BLaER1 (cell line): Measurements from ENCODE around the gene PDCD6IP.

Experiments
- H3K27ac ChIP-seq: shearing (Covaris generic); formaldehyde crosslinking; 2 replicates; pipeline ENCODE4 v1.8.1; 2022
- H3K27me3 ChIP-seq: shearing (Covaris generic); formaldehyde crosslinking; 2 replicates; pipeline ENCODE4 v1.8.1; 2022
- H3K36me3 ChIP-seq: shearing (Covaris generic); formaldehyde crosslinking; 2 replicates; pipeline ENCODE4 v1.8.1; 2022
- H3K4me1 ChIP-seq: shearing (Covaris generic); formaldehyde crosslinking; 2 replicates; pipeline ENCODE4 v1.8.1; 2022
- H3K4me2 ChIP-seq: shearing (Covaris generic); formaldehyde crosslinking; 2 replicates; pipeline ENCODE4 v1.8.1; 2022
- H3K4me3 ChIP-seq: shearing (Covaris generic); formaldehyde crosslinking; 2 replicates; pipeline ENCODE4 v1.8.1; 2022
- H3K9ac ChIP-seq: shearing (Covaris generic); formaldehyde crosslinking; 2 replicates; pipeline ENCODE4 v1.8.1; 2022
- H3K9me3 ChIP-seq: shearing (Covaris generic); formaldehyde crosslinking; 2 replicates; pipeline ENCODE4 v1.8.1; 2022
- H4K20me1 ChIP-seq: shearing (Covaris generic); formaldehyde crosslinking; 2 replicates; pipeline ENCODE4 v1.8.1; 2022
- Cebpa-rat ChIP-seq: shearing (Covaris generic); IDR thresholded peaks from 2 replicates; pipeline ENCODE4 v1.8.1; 2022

PDCD6IP gene

DNA sequence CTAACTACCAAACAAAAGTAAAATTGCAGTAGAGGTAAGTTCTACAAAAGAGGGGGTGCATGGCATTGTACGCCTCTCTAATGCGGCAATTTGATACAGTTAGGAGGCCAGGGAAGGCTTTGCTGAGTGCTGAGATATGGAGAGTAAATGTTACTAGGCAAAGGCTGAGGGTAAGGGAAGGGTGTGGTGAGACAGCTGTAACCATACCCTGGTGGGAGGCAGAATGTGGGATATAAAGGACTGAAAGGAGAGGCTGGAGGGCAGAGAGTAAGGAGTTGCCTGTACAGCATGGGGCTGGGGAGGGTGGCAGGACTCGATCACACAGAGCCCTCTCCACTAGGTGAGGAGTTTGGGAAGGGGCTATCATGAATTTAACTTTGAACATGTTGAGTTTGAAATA lies 106.3 kb downstream of the PDCD6IP start:
- Histone ChIP-seq H3K9me3 (no peaks in the 10 kb centered on the region), H4K20me1 (no peaks in the 10 kb centered on the region), H3K27ac (no peak overlapping the region), H3K4me2 (no peak overlapping the region), H3K4me3 (no peak overlapping the region), H3K27me3 (peaks cover 2% of the 10 kb centered on the region; the same call in 1 of the 2 replicates), H3K36me3 (no peaks in the 10 kb centered on the region), H3K9ac (no peak overlapping the region), H3K4me1 (no peaks in the 10 kb centered on the region)
- no peak for TF ChIP-seq Cebpa-rat

DNA sequence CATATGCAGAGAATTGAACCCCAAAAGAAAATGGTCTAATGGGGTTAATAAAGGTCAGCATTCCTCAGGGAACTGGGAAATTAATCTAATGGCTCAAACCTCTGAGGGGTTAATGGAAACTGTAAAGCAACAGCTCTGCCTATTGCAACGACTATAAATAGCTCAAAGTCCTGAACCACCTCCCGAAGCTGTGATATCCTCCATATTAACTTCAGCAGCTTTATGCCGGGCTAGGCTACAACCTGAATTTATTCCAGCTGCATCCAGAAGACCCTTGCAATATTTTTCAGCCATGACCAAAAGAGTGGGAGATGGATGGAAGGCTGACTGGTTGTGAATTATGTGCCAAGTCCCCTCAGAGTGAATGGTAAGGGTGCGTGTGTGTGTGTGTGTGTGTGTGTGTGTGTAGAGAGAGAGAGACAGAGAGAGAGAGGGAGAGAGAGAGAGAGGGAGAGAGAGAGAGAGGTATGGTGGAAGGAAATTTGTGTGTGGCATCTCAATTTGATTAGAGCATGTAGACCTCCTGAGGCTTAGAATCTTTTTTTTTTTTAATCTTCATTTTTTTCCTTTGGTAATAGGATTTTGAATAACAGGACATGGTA lies 109.9 kb downstream of the PDCD6IP start:
- no peaks in the 10 kb centered on the region for H3K4me1 ChIP-seq
- H4K20me1 ChIP-seq = no peaks in the 10 kb centered on the region
- H3K4me3 ChIP-seq = no peak overlapping the region
- H3K27ac ChIP-seq = no peak overlapping the region
- TF ChIP-seq Cebpa-rat = no peak
- no peak overlapping the region for H3K9ac ChIP-seq
- H3K9me3 ChIP-seq = no peaks in the 10 kb centered on the region
- H3K4me2 ChIP-seq = no peak overlapping the region
- no peaks in the 10 kb centered on the region for H3K36me3 ChIP-seq
- H3K27me3 ChIP-seq = peaks cover 2% of the 10 kb centered on the region; the same call in 1 of the 2 replicates

GRCh38 chr3:33909547-33909946 lies 111.1 kb downstream of the PDCD6IP start:
- Histone ChIP-seq H3K9ac (no peak overlapping the region), H3K4me2 (no peak overlapping the region), H3K27ac (no peak overlapping the region), H3K36me3 (no peaks in the 10 kb centered on the region), H3K27me3 (no peaks in the 10 kb centered on the region), H4K20me1 (no peaks in the 10 kb centered on the region), H3K9me3 (no peaks in the 10 kb centered on the region), H3K4me1 (no peaks in the 10 kb centered on the region; the same call in 1 of the 2 replicates), H3K4me3 (no peak overlapping the region)
- no peak for TF ChIP-seq Cebpa-rat

- H3K4me2 ChIP-seq = no peak overlapping the region
- H3K9ac ChIP-seq = no peak overlapping the region
- no peaks in the 10 kb centered on the region for H3K36me3 ChIP-seq
- peaks cover 4% of the 10 kb centered on the region; the same call in 1 of the 2 replicates for H3K4me1 ChIP-seq
- H3K4me3 ChIP-seq = no peak overlapping the region
- H3K27ac ChIP-seq = no peak overlapping the region
- no peaks in the 10 kb centered on the region for H4K20me1 ChIP-seq
- no peak for TF ChIP-seq Cebpa-rat
- H3K9me3 ChIP-seq = no peaks in the 10 kb centered on the region
- H3K27me3 ChIP-seq = no peaks in the 10 kb centered on the region
These were observed 111.6 kb downstream of the PDCD6IP start for GRCh38 chr3:33910031-33910430.

GRCh38 chr3:33911525-33912322 lies 113.3 kb downstream of the PDCD6IP start:
- Histone ChIP-seq H3K27ac (no peak overlapping the region), H3K9me3 (no peaks in the 10 kb centered on the region), H4K20me1 (no peaks in the 10 kb centered on the region), H3K9ac (no peak overlapping the region), H3K4me1 (peaks cover 18% of the 10 kb centered on the region), H3K4me3 (no peak overlapping the region), H3K4me2 (no peak overlapping the region), H3K27me3 (no peaks in the 10 kb centered on the region), H3K36me3 (no peaks in the 10 kb centered on the region)
- TF ChIP-seq Cebpa-rat = no peak

- H3K4me3 ChIP-seq = no peak overlapping the region
- H3K9ac ChIP-seq = no peak overlapping the region
- H3K27me3 ChIP-seq = no peaks in the 10 kb centered on the region
- H3K9me3 ChIP-seq = no peaks in the 10 kb centered on the region
- no peaks in the 10 kb centered on the region for H4K20me1 ChIP-seq
- no peak for TF ChIP-seq Cebpa-rat
- peaks cover 39% of the 10 kb centered on the region for H3K4me1 ChIP-seq
- no peaks in the 10 kb centered on the region for H3K36me3 ChIP-seq
- H3K27ac ChIP-seq = no peak overlapping the region
- no peak overlapping the region for H3K4me2 ChIP-seq
These were observed 115.8 kb downstream of the PDCD6IP start for GRCh38 chr3:33914212-33914611.

GRCh38 chr3:33914731-33915379 lies 116.4 kb downstream of the PDCD6IP start:
- no peak for TF ChIP-seq Cebpa-rat
- Histone ChIP-seq H3K9me3 (no peaks in the 10 kb centered on the region), H3K4me2 (no peak overlapping the region), H3K27ac (no peak overlapping the region), H4K20me1 (no peaks in the 10 kb centered on the region), H3K27me3 (no peaks in the 10 kb centered on the region), H3K36me3 (no peaks in the 10 kb centered on the region), H3K9ac (no peak overlapping the region), H3K4me1 (peaks cover 46% of the 10 kb centered on the region), H3K4me3 (no peak overlapping the region)

DNA sequence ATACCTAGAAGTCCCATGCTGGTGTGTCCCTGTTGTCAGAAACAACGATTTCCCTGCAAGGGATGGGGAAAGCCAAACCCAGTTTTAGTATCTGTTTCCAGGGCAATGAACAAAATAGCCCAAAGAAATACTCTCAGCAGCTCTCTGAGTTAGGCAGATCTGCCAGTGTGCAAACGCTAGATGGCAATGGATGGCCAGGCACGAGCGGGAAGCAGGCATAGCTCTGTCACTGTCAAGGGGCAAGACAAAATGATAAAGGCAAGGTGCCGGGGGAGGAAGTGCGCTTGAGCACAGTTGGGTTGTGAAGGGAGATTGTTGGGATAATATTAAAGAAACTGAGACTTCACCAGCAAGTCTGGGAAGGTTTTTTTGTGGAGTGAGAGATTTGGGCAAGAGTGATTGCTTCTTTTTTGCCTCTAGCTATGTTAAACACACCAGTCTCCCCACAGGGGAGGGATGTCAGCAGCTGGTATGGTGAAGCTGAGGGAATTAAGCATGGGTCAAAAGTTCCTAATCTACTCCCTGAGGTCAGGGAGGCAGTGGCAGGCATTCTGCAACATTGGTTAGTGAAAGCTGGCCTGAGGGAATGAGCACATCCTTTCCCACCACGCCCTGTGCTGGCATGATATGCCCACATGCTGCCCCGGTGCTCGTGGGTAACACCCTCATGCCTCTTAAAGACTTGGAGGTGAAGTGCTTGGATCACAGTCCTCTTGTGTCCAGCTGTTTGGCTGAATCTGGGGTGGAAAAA lies 117.5 kb downstream of the PDCD6IP start:
- H3K4me2 ChIP-seq = peak overlapping the region; percentile 46
- no peaks in the 10 kb centered on the region for H3K9me3 ChIP-seq
- no peaks in the 10 kb centered on the region for H4K20me1 ChIP-seq
- no peaks in the 10 kb centered on the region for H3K36me3 ChIP-seq
- peaks cover 54% of the 10 kb centered on the region for H3K4me1 ChIP-seq
- H3K27me3 ChIP-seq = no peaks in the 10 kb centered on the region
- no peak overlapping the region for H3K9ac ChIP-seq
- H3K27ac ChIP-seq = no peak overlapping the region
- H3K4me3 ChIP-seq = no peak overlapping the region
- TF ChIP-seq Cebpa-rat = no peak

- peak overlapping the region; percentile 56 for H3K4me2 ChIP-seq
These were observed 119.8 kb downstream of the PDCD6IP start for GRCh38 chr3:33918126-33918756.

More at GRCh38 chr3:33918126-33918756, 119.8 kb downstream of the PDCD6IP start:
- Histone ChIP-seq H3K4me3 (no peak overlapping the region), H3K4me1 (peaks cover 54% of the 10 kb centered on the region), H3K27ac (peak overlapping the region; percentile 39), H3K9me3 (no peaks in the 10 kb centered on the region), H3K36me3 (no peaks in the 10 kb centered on the region), H3K27me3 (no peaks in the 10 kb centered on the region), H3K9ac (no peak overlapping the region), H4K20me1 (no peaks in the 10 kb centered on the region)
- no peak for TF ChIP-seq Cebpa-rat
